Lower lobe of right lung (tissue), 2 donors: ENCODE measurements around the gene CHST14. TPM values are rescaled to one million over a fixed set of nuclear protein-coding genes. Genes with fewer than 3 reads are reported as not detected.
A peak's percentile ranks its signal among the peaks of the same experiment; 100 is the strongest.
"Not testable (repeated sequence)": the region's sequence is repeated elsewhere in the genome, so short reads cannot be mapped to it uniquely, and the experiment has no call there.

Experiments used
- ATAC-seq, 2 donors: fragments of 200-7000 bp; cut with Tn5 transposase; one replicate each; pipeline ENCODE4 v1.9.1; 2020 to 2022; ENCODE audit warnings: mild to moderate bottlenecking in 2 of 2, moderate library complexity in 2 of 2
- DNase-seq: peaks from one replicate; pipeline ENCODE4 v3.0.0-alpha.2; 2020
- H3K27ac ChIP-seq: fragments of 200-600 bp; one replicate; pipeline ENCODE4 v1.8.0; 2022
- H3K27me3 ChIP-seq: fragments of 200-600 bp; one replicate; pipeline ENCODE4 v1.8.0; 2022; ENCODE audit warnings: low read depth
- H3K36me3 ChIP-seq: fragments of 200-600 bp; one replicate; pipeline ENCODE4 v1.8.0; 2022; ENCODE audit warnings: mild to moderate bottlenecking
- H3K4me1 ChIP-seq: fragments of 200-600 bp; one replicate; pipeline ENCODE4 v1.8.0; 2022
- H3K4me3 ChIP-seq: fragments of 200-600 bp; one replicate; pipeline ENCODE4 v1.8.0; 2022; ENCODE audit warnings: mild to moderate bottlenecking
- H3K9me3 ChIP-seq: fragments of 200-600 bp; one replicate; pipeline ENCODE4 v1.8.0; 2022
- intact Hi-C: fragments of 100-400 bp; cut with DNase I; formaldehyde crosslinking; loops from one replicate; pipeline ENCODE4 v1.11.0; 2022
- total RNA-seq: library from RNA; stranded (reverse); fragmentation: NEBNext Ultra II Directional; extraction: Animal tissue kit (Norgen Biotek cat#: 25700); gene quantifications from one replicate; pipeline ENCODE4 v1.2.1, GENCODE V29; 2021
- TF ChIP-seq, protein P1 (sequence below): fragments of 200-600 bp; IDR thresholded peaks from one replicate; pipeline ENCODE4 v1.8.0; 2022; ENCODE audit warnings: antibody characterized with exemption, mild to moderate bottlenecking
- donor health status: DM: no; HTN: yes; CAD: no; lungs with severe emphysema.

CHST14 gene
- total RNA-seq, 1 donor from 2014 or later, result 15.9 TPM

DNA sequence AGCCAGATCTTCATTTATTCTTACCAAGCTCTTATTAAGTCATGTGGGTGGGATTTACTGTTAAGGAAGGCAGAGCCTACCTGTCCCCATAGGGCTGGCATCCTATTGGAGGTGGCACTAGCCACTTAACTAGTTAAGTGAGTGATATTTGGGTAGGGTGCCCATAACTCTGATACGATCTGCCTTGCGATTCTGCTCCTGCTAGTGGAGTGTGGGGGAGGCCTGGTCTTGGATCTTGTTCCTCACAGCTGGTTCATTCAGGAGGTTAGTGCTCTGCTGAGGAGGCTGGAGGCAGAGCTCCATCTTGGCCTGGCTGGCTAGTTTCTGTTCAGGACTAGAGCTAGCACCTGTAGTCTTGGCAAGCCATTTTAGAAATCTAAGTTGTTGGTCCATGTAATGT, 20.7 kb upstream of the CHST14 start:
- TF ChIP-seq, protein P1, sequence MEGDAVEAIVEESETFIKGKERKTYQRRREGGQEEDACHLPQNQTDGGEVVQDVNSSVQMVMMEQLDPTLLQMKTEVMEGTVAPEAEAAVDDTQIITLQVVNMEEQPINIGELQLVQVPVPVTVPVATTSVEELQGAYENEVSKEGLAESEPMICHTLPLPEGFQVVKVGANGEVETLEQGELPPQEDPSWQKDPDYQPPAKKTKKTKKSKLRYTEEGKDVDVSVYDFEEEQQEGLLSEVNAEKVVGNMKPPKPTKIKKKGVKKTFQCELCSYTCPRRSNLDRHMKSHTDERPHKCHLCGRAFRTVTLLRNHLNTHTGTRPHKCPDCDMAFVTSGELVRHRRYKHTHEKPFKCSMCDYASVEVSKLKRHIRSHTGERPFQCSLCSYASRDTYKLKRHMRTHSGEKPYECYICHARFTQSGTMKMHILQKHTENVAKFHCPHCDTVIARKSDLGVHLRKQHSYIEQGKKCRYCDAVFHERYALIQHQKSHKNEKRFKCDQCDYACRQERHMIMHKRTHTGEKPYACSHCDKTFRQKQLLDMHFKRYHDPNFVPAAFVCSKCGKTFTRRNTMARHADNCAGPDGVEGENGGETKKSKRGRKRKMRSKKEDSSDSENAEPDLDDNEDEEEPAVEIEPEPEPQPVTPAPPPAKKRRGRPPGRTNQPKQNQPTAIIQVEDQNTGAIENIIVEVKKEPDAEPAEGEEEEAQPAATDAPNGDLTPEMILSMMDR, result no peak
- Histone ChIP-seq H3K36me3 (no peaks in the 10 kb centered on the region), H3K27me3 (no peaks in the 10 kb centered on the region), H3K9me3 (no peaks in the 10 kb centered on the region), H3K4me3 (no peak overlapping the region), H3K4me1 (peaks cover 58% of the 10 kb centered on the region), H3K27ac (no peak overlapping the region)
- DNase-seq (no peak), ATAC-seq (no peak)
- intact Hi-C loops, result no loop called here

DNA sequence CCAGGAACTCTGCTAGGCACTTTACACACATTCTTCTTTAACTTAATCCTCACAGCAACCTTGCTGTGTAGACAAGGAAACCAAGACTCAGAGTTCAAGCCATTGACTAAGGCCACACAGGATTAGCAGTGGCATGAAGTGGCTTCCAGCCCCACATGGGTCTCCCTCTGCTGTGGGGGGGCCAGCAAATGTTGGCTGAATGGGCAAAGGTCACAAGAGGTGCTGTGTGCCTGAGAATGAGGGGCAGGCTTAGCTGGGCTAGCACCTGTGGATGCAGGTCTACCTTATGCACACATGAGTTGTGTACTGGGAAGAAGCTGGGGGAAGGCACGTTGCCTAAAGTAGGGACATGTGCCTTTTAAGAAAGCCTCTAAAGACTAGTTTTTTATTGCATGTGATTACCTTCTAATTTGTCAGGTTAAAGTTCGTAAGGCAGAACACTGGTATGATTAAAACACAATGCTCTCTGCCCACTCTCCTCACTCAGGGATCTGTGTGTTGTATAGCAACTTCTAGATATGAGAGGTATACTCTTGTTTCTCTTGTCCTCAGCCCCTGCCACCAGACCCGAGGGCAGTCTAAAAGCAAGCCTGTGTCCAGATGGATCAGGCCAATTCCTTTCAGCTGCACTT, 19.1 kb upstream of the CHST14 start:
- Histone ChIP-seq H3K27ac (no peak overlapping the region), H3K9me3 (no peaks in the 10 kb centered on the region), H3K4me1 (peaks cover 60% of the 10 kb centered on the region), H3K27me3 (no peaks in the 10 kb centered on the region), H3K4me3 (no peak overlapping the region), H3K36me3 (no peaks in the 10 kb centered on the region)
- ATAC-seq (no peak), DNase-seq (no peak)
- intact Hi-C loops, result no loop called here
- TF ChIP-seq, protein P1, result no peak

DNA sequence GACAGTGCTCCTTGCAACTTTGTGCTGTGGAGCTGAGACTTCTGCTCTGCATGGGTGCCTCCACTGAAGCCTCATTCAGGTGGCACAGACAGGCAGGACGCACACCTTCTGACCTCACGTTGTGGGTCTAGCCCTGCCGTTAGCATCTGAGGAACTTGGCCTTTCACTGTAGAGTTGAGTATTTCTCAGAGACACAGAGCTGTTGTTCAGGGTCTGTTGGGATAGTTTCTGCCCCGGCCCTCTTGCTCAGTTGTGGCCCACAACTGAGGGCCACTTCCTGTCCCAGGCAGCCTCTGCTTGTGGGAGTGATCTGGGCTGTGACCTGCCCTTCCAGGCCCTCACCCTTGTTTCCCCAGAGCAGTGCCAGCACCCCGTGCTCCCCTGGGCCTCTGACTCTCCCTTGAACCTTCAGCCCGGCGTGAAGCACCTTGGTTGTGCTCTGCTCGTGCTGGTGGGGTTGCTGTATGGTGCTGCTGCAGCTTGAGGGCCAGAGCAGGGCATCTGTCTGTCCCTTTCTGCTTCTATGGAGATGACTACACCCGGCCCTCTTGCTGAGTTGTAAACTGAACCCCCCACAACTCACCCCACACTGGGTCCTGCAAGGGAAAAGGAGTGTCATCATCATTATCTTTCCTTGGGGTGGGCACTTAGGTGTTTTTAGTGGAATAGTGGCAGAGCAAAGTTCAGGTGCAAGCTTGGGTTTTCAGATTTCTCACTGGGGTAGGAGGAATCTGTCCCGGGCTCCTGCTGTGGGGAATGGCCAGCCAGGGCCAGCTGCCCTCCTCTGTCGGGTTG, 18.3 kb upstream of the CHST14 start:
- no peaks in the 10 kb centered on the region for H3K27me3 ChIP-seq
- intact Hi-C loops, result no loop called here
- TF ChIP-seq, protein P1, result no peak
- H3K36me3 ChIP-seq, result no peaks in the 10 kb centered on the region
- no peak overlapping the region for H3K27ac ChIP-seq
- H3K9me3 ChIP-seq, result no peaks in the 10 kb centered on the region
- no peak overlapping the region for H3K4me3 ChIP-seq
- H3K4me1 ChIP-seq, result peaks cover 62% of the 10 kb centered on the region
- ATAC-seq, result peak in 1 of 2 donors; percentile 34
- DNase-seq, result no peak

DNA sequence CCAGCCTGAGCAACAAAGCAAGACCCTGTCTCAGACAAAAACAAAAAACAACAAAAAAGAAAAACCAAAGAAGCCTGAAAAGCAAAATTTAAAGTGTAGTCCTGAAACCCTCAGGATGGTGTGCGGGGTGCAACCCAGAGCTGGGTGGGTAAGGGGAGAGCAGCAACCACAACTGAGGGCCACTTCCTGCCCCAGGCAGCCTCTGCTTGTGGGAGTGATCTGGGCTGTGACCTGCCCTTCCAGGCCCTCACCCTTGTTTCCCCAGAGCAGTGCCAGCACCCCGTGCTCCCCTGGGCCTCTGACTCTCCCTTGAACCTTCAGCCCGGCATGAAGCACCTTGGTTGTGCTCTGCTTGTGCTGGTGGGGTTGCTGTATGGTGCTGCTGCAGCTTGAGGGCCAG, 16.8 kb upstream of the CHST14 start:
- DNase-seq, ATAC-seq, H3K9me3 ChIP-seq, H3K27me3 ChIP-seq, intact Hi-C loops, H3K36me3 ChIP-seq, H3K4me3 ChIP-seq, H3K27ac ChIP-seq: not testable (repeated sequence)
- peaks cover 62% of the 10 kb centered on the region for H3K4me1 ChIP-seq

DNA sequence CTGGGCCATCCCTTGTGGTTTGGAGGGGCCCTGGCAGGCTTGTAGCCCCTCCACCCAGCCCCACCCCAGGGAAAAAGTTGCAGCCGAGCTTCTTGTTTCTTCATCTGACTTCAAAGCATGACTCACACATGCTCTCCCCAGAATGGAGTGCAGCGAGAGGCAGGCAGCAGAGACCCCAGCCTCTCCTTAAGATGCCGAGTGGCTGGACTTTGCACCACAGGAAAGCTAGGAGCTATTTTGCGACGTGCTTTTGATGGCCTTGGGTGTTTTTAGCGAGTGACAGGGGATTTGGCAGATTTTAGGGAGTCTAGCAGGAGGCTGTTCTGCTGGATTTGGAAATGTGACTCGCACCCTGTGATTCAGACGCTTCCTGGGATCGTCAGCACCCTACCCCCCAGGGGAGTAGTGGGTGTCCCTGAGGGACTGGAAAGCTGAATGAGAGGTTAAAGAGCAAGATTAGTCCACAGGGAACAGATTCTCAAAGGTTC, 15.8 kb upstream of the CHST14 start:
- Histone ChIP-seq H3K9me3 (no peaks in the 10 kb centered on the region), H3K4me3 (no peak overlapping the region), H3K27me3 (no peaks in the 10 kb centered on the region), H3K36me3 (peaks cover 19% of the 10 kb centered on the region), H3K27ac (no peak overlapping the region), H3K4me1 (peaks cover 60% of the 10 kb centered on the region)
- DNase-seq (no peak), ATAC-seq (no peak)
- intact Hi-C loops, result no loop called here
- TF ChIP-seq, protein P1, result no peak

DNA sequence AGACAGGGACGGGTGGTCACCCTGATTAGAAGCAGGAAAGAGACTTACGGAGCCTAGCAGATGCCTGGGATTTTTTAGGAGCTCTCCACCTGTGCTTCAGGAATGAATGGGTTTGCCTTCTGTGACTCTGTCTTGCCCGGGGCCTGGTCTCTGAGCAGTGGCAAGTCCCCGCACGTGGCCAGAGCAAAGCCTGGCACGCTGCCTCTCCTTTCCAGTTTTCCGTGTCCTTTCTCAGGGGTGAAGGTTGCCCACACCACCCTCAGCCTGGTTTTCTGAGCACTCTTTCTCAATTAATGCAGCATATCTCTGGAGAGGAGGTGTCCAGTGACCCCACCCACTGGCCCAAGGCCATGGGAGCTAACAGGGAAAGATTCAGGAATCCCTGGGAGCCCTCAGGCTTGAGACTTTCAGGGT, 14.5 kb upstream of the CHST14 start:
- H3K9me3 ChIP-seq, result no peaks in the 10 kb centered on the region
- no peaks in the 10 kb centered on the region for H3K27me3 ChIP-seq
- no peak overlapping the region for H3K27ac ChIP-seq
- DNase-seq (no peak), ATAC-seq (peak; percentile 27 to 63)
- peaks cover 53% of the 10 kb centered on the region for H3K4me1 ChIP-seq
- intact Hi-C loops, result no loop called here
- TF ChIP-seq, protein P1, result no peak
- no peak overlapping the region for H3K4me3 ChIP-seq
- H3K36me3 ChIP-seq, result peaks cover 31% of the 10 kb centered on the region
